NT2/D1 (cell line): ENCODE measurements around the gene RNASE8.

ENCODE experiments used
- DNase-seq: peaks from one replicate; pipeline ENCODE4 v3.0.0-alpha.2; 2011; ENCODE audit warnings: low read depth, low spot score
- H3K27me3 ChIP-seq: 2 replicates; pipeline ENCODE4 v1.6.0; 2011; ENCODE audit warnings: mild to moderate bottlenecking; ENCODE audit not compliant: insufficient read length, insufficient read depth
- H3K36me3 ChIP-seq: 2 replicates; pipeline ENCODE4 v1.6.1; 2011; ENCODE audit warnings: mild to moderate bottlenecking, low read length, mixed read lengths; ENCODE audit not compliant: insufficient read depth, insufficient read length
- H3K4me1 ChIP-seq: 2 replicates; pipeline ENCODE4 v1.5.1; 2011; ENCODE audit not compliant: insufficient read depth, insufficient read length
- H3K4me3 ChIP-seq: 2 replicates; pipeline ENCODE4 v1.5.1; 2011; ENCODE audit warnings: low read depth; ENCODE audit not compliant: insufficient read length
- H3K9ac ChIP-seq: 2 replicates; pipeline ENCODE4 v1.6.0; 2011; ENCODE audit warnings: low read depth; ENCODE audit not compliant: insufficient read length
- H3K9me3 ChIP-seq: 2 replicates; pipeline ENCODE4 v1.5.1; 2011; ENCODE audit warnings: mild to moderate bottlenecking, low read length; ENCODE audit not compliant: insufficient read depth
- SUZ12 ChIP-seq: IDR thresholded peaks from 2 replicates; pipeline ENCODE4 v1.6.1; 2011; ENCODE audit not compliant: insufficient read length, insufficient read depth; ENCODE audit errors: extremely low read depth
- YY1 ChIP-seq: IDR thresholded peaks from 2 replicates; pipeline ENCODE4 v1.6.1; 2011; ENCODE audit not compliant: insufficient read length, insufficient read depth
- ZNF274 ChIP-seq: IDR thresholded peaks from 2 replicates; pipeline ENCODE4 v1.6.1; 2011; ENCODE audit warnings: mild to moderate bottlenecking, low read depth, low read length

The RNASE8 gene

GRCh38 chr14:21095430-21096205 is 38.0 kb downstream of the RNASE8 start:
- H3K4me3 ChIP-seq: no peak overlapping the region
- H3K27me3 ChIP-seq: no peaks in the 10 kb centered on the region
- H3K9me3 ChIP-seq: no peaks in the 10 kb centered on the region; the same call in 1 of the 2 replicates
- no peak for DNase-seq
- H3K9ac ChIP-seq: no peak overlapping the region
- peaks cover 28% of the 10 kb centered on the region for H3K36me3 ChIP-seq
- no peak for TF ChIP-seq YY1
- TF ChIP-seq SUZ12: no peak
- no peak for TF ChIP-seq ZNF274
- H3K4me1 ChIP-seq: peaks cover 9% of the 10 kb centered on the region

- H3K36me3 ChIP-seq: peaks cover 22% of the 10 kb centered on the region
Measured at GRCh38 chr14:21096438-21096837, 38.8 kb downstream of the RNASE8 start.

GRCh38 chr14:21096978-21097635 is 39.5 kb downstream of the RNASE8 start:
- peak overlapping the region; percentile 27 for H3K4me3 ChIP-seq
- H3K9me3 ChIP-seq: no peaks in the 10 kb centered on the region; the same call in 1 of the 2 replicates
- peaks cover 16% of the 10 kb centered on the region for H3K36me3 ChIP-seq
- peak overlapping the region; percentile 67 for H3K9ac ChIP-seq
- H3K4me1 ChIP-seq: peaks cover 16% of the 10 kb centered on the region
- no peaks in the 10 kb centered on the region for H3K27me3 ChIP-seq
- TF ChIP-seq ZNF274 (no peak), SUZ12 (no peak), YY1 (no peak)
- DNase-seq: no peak

More at GRCh38 chr14:21096438-21096837, 38.8 kb downstream of the RNASE8 start:
- Histone ChIP-seq H3K4me3 (no peak overlapping the region), H3K27me3 (no peaks in the 10 kb centered on the region), H3K9me3 (no peaks in the 10 kb centered on the region; the same call in 1 of the 2 replicates), H3K4me1 (peaks cover 11% of the 10 kb centered on the region), H3K9ac (no peak overlapping the region)
- TF ChIP-seq ZNF274: no peak
- no peak for TF ChIP-seq SUZ12
- no peak for TF ChIP-seq YY1
- DNase-seq: no peak

- Histone ChIP-seq H3K36me3 (peaks cover 10% of the 10 kb centered on the region), H3K9me3 (no peaks in the 10 kb centered on the region), H3K4me1 (peaks cover 18% of the 10 kb centered on the region), H3K4me3 (peak overlapping the region; percentile 27), H3K27me3 (no peaks in the 10 kb centered on the region), H3K9ac (peak overlapping the region; percentile 67)
- DNase-seq: no peak
- no peak for TF ChIP-seq YY1
- TF ChIP-seq ZNF274: no peak
- TF ChIP-seq SUZ12: no peak
Measured at GRCh38 chr14:21097636-21098075, 40.0 kb downstream of the RNASE8 start.

- peak within 1 kb of the TSS; percentile 46 for H3K4me3 ChIP-seq
- no peaks in the 10 kb centered on the region for H3K27me3 ChIP-seq
- peak within 1 kb of the TSS; percentile 67 for H3K9ac ChIP-seq
- H3K9me3 ChIP-seq: no peaks in the 10 kb centered on the region
- peaks cover 12% of the 10 kb centered on the region for H3K4me1 ChIP-seq
- peaks cover 4% of the 10 kb centered on the region for H3K36me3 ChIP-seq
- DNase-seq: no peak
- TF ChIP-seq ZNF274: no peak
Measured at GRCh38 chr14:21098076-21098891, 40.7 kb downstream of the RNASE8 start, which contains the start of gene ZNF219. ZNF219 (minus strand) TSS chr14:21098655; CDS start chr14:21093591, 5,064 bp downstream.

GRCh38 chr14:21098892-21099595 is 41.4 kb downstream of the RNASE8 start:
- H3K4me1 ChIP-seq: peaks cover 10% of the 10 kb centered on the region
- H3K27me3 ChIP-seq: no peaks in the 10 kb centered on the region
- DNase-seq: no peak

More at GRCh38 chr14:21098892-21099595, 41.4 kb downstream of the RNASE8 start:
- Histone ChIP-seq H3K9ac (peak overlapping the region; percentile 54), H3K36me3 (peaks cover 2% of the 10 kb centered on the region), H3K4me3 (peak overlapping the region; percentile 46), H3K9me3 (no peaks in the 10 kb centered on the region)
- TF ChIP-seq SUZ12 (no peak), YY1 (no peak), ZNF274 (no peak)
